OCI-LY7 (cell line): ENCODE data around the gene MAGI1. TPM values are rescaled to one million over a fixed set of nuclear protein-coding genes. Genes with fewer than 3 reads are reported as not detected.

Experiments used
- BruUV-seq: library from RNA; stranded (reverse); fragments of 400-500 nt; replicated peaks from 2 replicates; lab custom pipeline; 2021; lab: Mats Ljungman, UMichigan
- CTCF ChIA-PET: fragments of 300-600 bp; sonication (Branson Sonifier 250); formaldehyde crosslinking; loops from one replicate; lab custom pipeline; 2022; ENCODE audit warnings: antibody characterized with exemption; ENCODE audit not compliant: unreplicated experiment; lab: Charles Lee
- POLR2A ChIA-PET: fragments of 300-600 bp; sonication (Branson Sonifier 250); formaldehyde crosslinking; loops from one replicate; lab custom pipeline; 2022; ENCODE audit warnings: antibody characterized with exemption; lab: Charles Lee
- DNase-seq: peaks from one replicate; pipeline ENCODE4 v3.0.0-alpha.2; 2015; ENCODE audit warnings: low spot score
- H2AFZ ChIP-seq: fragments of 200-600 bp; sonication (generic), shearing (Covaris generic); 2 replicates; pipeline ENCODE4 v1.6.1; 2014; ENCODE audit warnings: mild to moderate bottlenecking, antibody characterized with exemption, low read length, moderate library complexity
- H3K27ac ChIP-seq: fragments of 200-600 bp; sonication (generic); 2 replicates; pipeline ENCODE4 v1.5.1; 2014; ENCODE audit warnings: mixed run types, low read depth, mild to moderate bottlenecking, moderate library complexity, low read length, inconsistent platforms; ENCODE audit not compliant: poor library complexity, severe bottlenecking
- H3K36me3 ChIP-seq: fragments of 200-600 bp; sonication (generic); 2 replicates; pipeline ENCODE4 v1.6.1; 2014; ENCODE audit warnings: mild to moderate bottlenecking, antibody characterized with exemption, low read length, moderate library complexity, mixed read lengths; ENCODE audit not compliant: insufficient read depth
- H3K4me1 ChIP-seq: fragments of 200-600 bp; sonication (generic); 2 replicates; pipeline ENCODE4 v1.5.1; 2014; ENCODE audit warnings: mild to moderate bottlenecking, low read length; ENCODE audit not compliant: insufficient read depth, poor library complexity, severe bottlenecking
- H3K4me2 ChIP-seq: fragments of 200-600 bp; sonication (generic); 2 replicates; pipeline ENCODE4 v1.6.1; 2014; ENCODE audit warnings: mild to moderate bottlenecking, low read length
- H3K4me3 ChIP-seq: fragments of 200-600 bp; sonication (generic); 2 replicates; pipeline ENCODE4 v1.5.1; 2014; ENCODE audit warnings: mild to moderate bottlenecking, low read depth, low read length; ENCODE audit not compliant: poor library complexity, severe bottlenecking
- H3K79me2 ChIP-seq: fragments of 200-600 bp; sonication (generic); 2 replicates; pipeline ENCODE4 v1.6.1; 2016; ENCODE audit warnings: low read depth, mild to moderate bottlenecking, low read length, moderate library complexity, mixed read lengths; ENCODE audit not compliant: insufficient read depth
- H3K9me2 ChIP-seq: fragments of 200-600 bp; sonication (generic); 2 replicates; pipeline ENCODE4 v1.6.1; 2016; ENCODE audit warnings: mild to moderate bottlenecking, low read length, mixed read lengths; ENCODE audit not compliant: insufficient read depth
- H3K9me3 ChIP-seq: fragments of 200-600 bp; sonication (generic); 2 replicates; pipeline ENCODE4 v1.6.1; 2014; ENCODE audit warnings: mild to moderate bottlenecking, mixed run types, low read length, mixed read lengths
- H4K20me1 ChIP-seq: fragments of 200-600 bp; sonication (generic); 2 replicates; pipeline ENCODE4 v1.6.1; 2014; ENCODE audit warnings: mild to moderate bottlenecking, antibody characterized with exemption, low read length, moderate library complexity, mixed read lengths; ENCODE audit not compliant: insufficient read depth
- CTCF ChIP-seq: fragments of 200-600 bp; sonication (generic); conservative IDR thresholded peaks from 2 replicates; pipeline ENCODE4 v1.5.1; 2014; ENCODE audit warnings: mild to moderate bottlenecking, antibody characterized with exemption, low read length, moderate library complexity, mixed read lengths
- EZH2phosphoT487 ChIP-seq: fragments of 200-600 bp; sonication (generic); IDR thresholded peaks from 2 replicates; pipeline ENCODE4 v1.6.1; 2018; ENCODE audit warnings: low read depth, borderline replicate concordance, mild to moderate bottlenecking, mixed run types, antibody characterized with exemption, low read length, moderate library complexity, mixed read lengths
- intact Hi-C: fragments of 100-400 bp; cut with micrococcal nuclease; formaldehyde crosslinking; loops from one replicate; pipeline ENCODE4 v1.10.0; 2022; ENCODE audit not compliant: unreplicated experiment
- total RNA-seq, 2 experiments: library from RNA; depleted of rRNA in 1 of 2; stranded (reverse); fragments of >200 nt in 1 of 2; shearing (Covaris generic) in 1 of 2; gene quantifications; 2 replicates each; pipeline ENCODE4 v1.2.3, GENCODE V29; 2014 to 2022

MAGI1 gene
- total RNA-seq, 2 experiments from 2014 or later, result 0.63 to 2.5 TPM

- Histone ChIP-seq H3K4me1 (no peaks in the 10 kb centered on the region), H2AFZ (no peak overlapping the region), H3K36me3 (no peaks in the 10 kb centered on the region), H3K79me2 (no peaks in the 10 kb centered on the region), H4K20me1 (no peaks in the 10 kb centered on the region), H3K4me3 (no peak overlapping the region), H3K9me2 (no peaks in the 10 kb centered on the region), H3K27ac (no peak overlapping the region), H3K9me3 (no peaks in the 10 kb centered on the region), H3K4me2 (no peak overlapping the region)
- no peak for DNase-seq
- intact Hi-C loops, result no loop called here
- ChIA-PET POLR2A (no interaction called here), CTCF (no interaction called here)
- TF ChIP-seq CTCF, result no peak
- no peak for TF ChIP-seq EZH2phosphoT487
- no TSS peak for BruUV-seq
Observed at GRCh38 chr3:65712140-65712539, 326.6 kb downstream of the MAGI1 start.

GRCh38 chr3:65706776-65707568 is 331.7 kb downstream of the MAGI1 start:
- TF ChIP-seq CTCF, result no peak
- no peak for TF ChIP-seq EZH2phosphoT487
- Histone ChIP-seq H3K27ac (no peak overlapping the region), H3K4me2 (no peak overlapping the region), H3K36me3 (no peaks in the 10 kb centered on the region), H3K9me2 (no peaks in the 10 kb centered on the region), H2AFZ (no peak overlapping the region), H3K4me3 (no peak overlapping the region), H3K9me3 (no peaks in the 10 kb centered on the region), H4K20me1 (no peaks in the 10 kb centered on the region), H3K4me1 (no peaks in the 10 kb centered on the region), H3K79me2 (no peaks in the 10 kb centered on the region)
- POLR2A ChIA-PET, result interaction anchor here (0.7 kb wide), 1 partner anchor 16 kb away, joined by 3 read pairs; no protein-coding TSS in a partner anchor
- CTCF ChIA-PET, result no interaction called here
- DNase-seq, result no peak
- intact Hi-C loops, result no loop called here
- BruUV-seq, result no TSS peak

GRCh38 chr3:65706301-65706700 is 332.4 kb downstream of the MAGI1 start:
- no peak for DNase-seq
- BruUV-seq, result no TSS peak
- H3K27ac ChIP-seq, result no peak overlapping the region
- H3K36me3 ChIP-seq, result no peaks in the 10 kb centered on the region
- H3K4me1 ChIP-seq, result no peaks in the 10 kb centered on the region
- H4K20me1 ChIP-seq, result no peaks in the 10 kb centered on the region
- intact Hi-C loops, result no loop called here
- ChIA-PET CTCF (no interaction called here), POLR2A (interaction anchor here (0.7 kb wide), 1 partner anchor 17 kb away, joined by 3 read pairs; no protein-coding TSS in a partner anchor)
- H2AFZ ChIP-seq, result no peak overlapping the region
- H3K4me3 ChIP-seq, result no peak overlapping the region
- no peaks in the 10 kb centered on the region for H3K9me3 ChIP-seq
- H3K4me2 ChIP-seq, result no peak overlapping the region
- H3K79me2 ChIP-seq, result no peaks in the 10 kb centered on the region
- no peak for TF ChIP-seq CTCF
- TF ChIP-seq EZH2phosphoT487, result no peak
- no peaks in the 10 kb centered on the region for H3K9me2 ChIP-seq
